Measurements from ENCODE around the gene UPF3A.

- TF ChIP-seq CTCF (conservative IDR thresholded peaks at IDR 0.05; ENCODE audit: low read length): no peak
- no peak for TF ChIP-seq EZH2phosphoT487 (IDR thresholded peaks at IDR 0.05; ENCODE audit: borderline replicate concordance)
These were observed 45.2 kb upstream of the UPF3A start for GRCh38 chr13:114236227-114236626.

Data from Loucy (cell line).